Caco-2 (cell line): ENCODE measurements around the gene TMEM178A. TPM values are rescaled to one million over a fixed set of nuclear protein-coding genes. Genes with fewer than 3 reads are reported as not detected.
A peak's percentile ranks its signal among the peaks of the same experiment; 100 is the strongest.

Experiments
- BruUV-seq: library from RNA; stranded (reverse); fragments of 400-500 nt; replicated peaks from 2 replicates; lab custom pipeline; 2021; lab: Mats Ljungman, UMichigan
- CTCF ChIA-PET: fragments of 300-600 bp; sonication (Branson Sonifier 250); formaldehyde crosslinking; loops from one replicate; lab custom pipeline; 2022; ENCODE audit warnings: antibody characterized with exemption; lab: Charles Lee
- POLR2A ChIA-PET: fragments of 300-600 bp; sonication (Branson Sonifier 250); formaldehyde crosslinking; loops from one replicate; lab custom pipeline; 2022; ENCODE audit warnings: antibody characterized with exemption; lab: Charles Lee
- DNase-seq, 2 experiments: peaks; one replicate each; pipeline versions ENCODE4 v3.0.0 to v3.0.0-alpha.2; 2020 to 2022
- H3K27me3 ChIP-seq: replicated peaks from 2 replicates; pipeline ENCODE4 v1.6.0; 2011; ENCODE audit warnings: low read length; ENCODE audit not compliant: control insufficient read depth, insufficient read depth
- H3K36me3 ChIP-seq: 2 replicates; pipeline ENCODE4 v1.5.1; 2011; ENCODE audit warnings: low read length; ENCODE audit not compliant: control insufficient read depth, insufficient read depth
- H3K4me1 ChIP-seq: fragments of 250-450 bp; sonication (Bioruptor Pico); 2 replicates; pipeline ENCODE4 v1.5.1; 2020; ENCODE audit warnings: mild to moderate bottlenecking
- H3K4me3 ChIP-seq: 2 replicates; pipeline ENCODE4 v1.5.1; 2011; ENCODE audit warnings: low read depth, mild to moderate bottlenecking, control low read depth, low read length
- H3K9me3 ChIP-seq: fragments of 250-450 bp; sonication (Bioruptor Pico); 2 replicates; pipeline ENCODE4 v1.5.1; 2020; ENCODE audit warnings: mild to moderate bottlenecking, moderate library complexity
- H3K27ac Mint-ChIP-seq: one replicate; pipeline ENCODE4 v1.8.0; 2022; ENCODE audit warnings: mixed read lengths; ENCODE audit not compliant: unreplicated experiment
- H3K27me3 Mint-ChIP-seq: one replicate; pipeline ENCODE4 v1.8.0; 2022; ENCODE audit warnings: mixed read lengths; ENCODE audit not compliant: insufficient read depth, unreplicated experiment
- H3K36me3 Mint-ChIP-seq: one replicate; pipeline ENCODE4 v1.8.0; 2022; ENCODE audit warnings: mild to moderate bottlenecking, mixed read lengths; ENCODE audit not compliant: insufficient read depth, unreplicated experiment
- H3K4me1 Mint-ChIP-seq: one replicate; pipeline ENCODE4 v1.8.0; 2022; ENCODE audit warnings: low read depth, mixed read lengths; ENCODE audit not compliant: unreplicated experiment
- H3K4me3 Mint-ChIP-seq: one replicate; pipeline ENCODE4 v1.8.0; 2022; ENCODE audit warnings: mild to moderate bottlenecking, moderate library complexity, mixed read lengths; ENCODE audit not compliant: unreplicated experiment
- H3K9me3 Mint-ChIP-seq: one replicate; pipeline ENCODE4 v1.8.0; 2022; ENCODE audit warnings: mixed read lengths; ENCODE audit not compliant: unreplicated experiment
- intact Hi-C: fragments of 100-400 bp; cut with micrococcal nuclease; formaldehyde crosslinking; loops from one replicate; pipeline ENCODE4 v1.10.0; 2022; ENCODE audit not compliant: unreplicated experiment
- total RNA-seq: library from RNA; stranded (reverse); gene quantifications from 2 replicates; pipeline ENCODE4 v1.2.3, GENCODE V29; 2022
- TF ChIP-seq, protein P1 (sequence below), 2 experiments: fragments of 200-600 bp in 1 of 2; IDR thresholded peaks; 1 replicate in 1 of 2; 2 replicates in 1 of 2; pipeline versions ENCODE4 v1.5.1 to v1.8.0; 2011 to 2022; ENCODE audit warnings: antibody characterized with exemption in 1 of 2, control low read depth in 1 of 2, inconsistent platforms in 1 of 2, low read depth in 1 of 2, low read length in 1 of 2, mild to moderate bottlenecking in 1 of 2, moderate library complexity in 1 of 2; ENCODE audit not compliant: insufficient read depth in 1 of 2, severe bottlenecking in 1 of 2, unreplicated experiment in 1 of 2

TMEM178A gene
- total RNA-seq, 1 experiment from 2014 or later = 0.29 TPM

GRCh38 chr2:39728941-39729351 is 63.2 kb downstream of the TMEM178A start:
- TF ChIP-seq, protein P1, sequence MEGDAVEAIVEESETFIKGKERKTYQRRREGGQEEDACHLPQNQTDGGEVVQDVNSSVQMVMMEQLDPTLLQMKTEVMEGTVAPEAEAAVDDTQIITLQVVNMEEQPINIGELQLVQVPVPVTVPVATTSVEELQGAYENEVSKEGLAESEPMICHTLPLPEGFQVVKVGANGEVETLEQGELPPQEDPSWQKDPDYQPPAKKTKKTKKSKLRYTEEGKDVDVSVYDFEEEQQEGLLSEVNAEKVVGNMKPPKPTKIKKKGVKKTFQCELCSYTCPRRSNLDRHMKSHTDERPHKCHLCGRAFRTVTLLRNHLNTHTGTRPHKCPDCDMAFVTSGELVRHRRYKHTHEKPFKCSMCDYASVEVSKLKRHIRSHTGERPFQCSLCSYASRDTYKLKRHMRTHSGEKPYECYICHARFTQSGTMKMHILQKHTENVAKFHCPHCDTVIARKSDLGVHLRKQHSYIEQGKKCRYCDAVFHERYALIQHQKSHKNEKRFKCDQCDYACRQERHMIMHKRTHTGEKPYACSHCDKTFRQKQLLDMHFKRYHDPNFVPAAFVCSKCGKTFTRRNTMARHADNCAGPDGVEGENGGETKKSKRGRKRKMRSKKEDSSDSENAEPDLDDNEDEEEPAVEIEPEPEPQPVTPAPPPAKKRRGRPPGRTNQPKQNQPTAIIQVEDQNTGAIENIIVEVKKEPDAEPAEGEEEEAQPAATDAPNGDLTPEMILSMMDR (IDR thresholded peaks at IDR 0.05; ENCODE audit: insufficient read depth in 1 of 2, low read depth in 1 of 2, low read length in 1 of 2, severe bottlenecking in 1 of 2, unreplicated experiment in 1 of 2) = peak; percentile 75 to 86
- Histone ChIP-seq H3K9me3 (no peaks in the 10 kb centered on the region), H3K36me3 (no peaks in the 10 kb centered on the region; the same call in 1 of the 2 replicates), H3K4me1 (peaks cover 26% of the 10 kb centered on the region), H3K4me3 (no peak overlapping the region), H3K27me3 (no peaks in the 10 kb centered on the region)
- Mint-ChIP-seq H3K27me3 (no peaks in the 10 kb centered on the region), H3K9me3 (no peaks in the 10 kb centered on the region), H3K36me3 (peaks cover 2% of the 10 kb centered on the region), H3K4me3 (no peak overlapping the region), H3K4me1 (peaks cover 20% of the 10 kb centered on the region), H3K27ac (no peak overlapping the region)
- POLR2A ChIA-PET = no interaction called here
- DNase-seq = peak in 1 of 2 experiments; percentile 45
- no TSS peak for BruUV-seq
- intact Hi-C loops = loop anchor here (5.0 kb wide), 1 partner anchor 87 kb away; no protein-coding TSS in a partner anchor
- CTCF ChIA-PET = interaction anchor here (1.6 kb wide), 1 partner anchor 135 kb away, joined by 10 read pairs; no protein-coding TSS in a partner anchor

GRCh38 chr2:39730276-39730675 is 64.6 kb downstream of the TMEM178A start:
- Mint-ChIP-seq H3K36me3 (peaks cover 15% of the 10 kb centered on the region), H3K4me3 (no peak overlapping the region), H3K27ac (no peak overlapping the region), H3K4me1 (peaks cover 12% of the 10 kb centered on the region), H3K27me3 (no peaks in the 10 kb centered on the region), H3K9me3 (no peaks in the 10 kb centered on the region)
- Histone ChIP-seq H3K36me3 (no peaks in the 10 kb centered on the region; the same call in 1 of the 2 replicates), H3K27me3 (no peaks in the 10 kb centered on the region), H3K4me3 (no peak overlapping the region), H3K4me1 (peaks cover 12% of the 10 kb centered on the region), H3K9me3 (no peaks in the 10 kb centered on the region)
- CTCF ChIA-PET = interaction anchor here (0.8 to 1.4 kb wide), 7 partner anchors 32 to 351 kb away, joined by 3 to 13 read pairs (median 4); no protein-coding TSS in a partner anchor
- DNase-seq = no peak
- BruUV-seq = no TSS peak
- POLR2A ChIA-PET = no interaction called here
- TF ChIP-seq, protein P1 (IDR thresholded peaks at IDR 0.05; ENCODE audit: insufficient read depth in 1 of 2, low read depth in 1 of 2, low read length in 1 of 2, severe bottlenecking in 1 of 2, unreplicated experiment in 1 of 2) = no peak
- intact Hi-C loops = loop anchor here (1.0 kb wide), 3 partner anchors 137 to 351 kb away; no protein-coding TSS in a partner anchor

GRCh38 chr2:39730685-39731302 is 65.1 kb downstream of the TMEM178A start:
- intact Hi-C loops = loop anchor here (1.0 kb wide), 3 partner anchors 137 to 351 kb away; no protein-coding TSS in a partner anchor

More at GRCh38 chr2:39730685-39731302, 65.1 kb downstream of the TMEM178A start:
- peaks cover 8% of the 10 kb centered on the region for H3K4me1 Mint-ChIP-seq
- peak in 1 of 2 experiments; percentile 26 for DNase-seq
- H3K9me3 Mint-ChIP-seq = no peaks in the 10 kb centered on the region
- no peaks in the 10 kb centered on the region for H3K27me3 ChIP-seq
- peaks cover 2% of the 10 kb centered on the region for H3K36me3 ChIP-seq
- peaks cover 8% of the 10 kb centered on the region for H3K4me1 ChIP-seq
- no peaks in the 10 kb centered on the region for H3K9me3 ChIP-seq
- no peak overlapping the region for H3K4me3 Mint-ChIP-seq
- no peak overlapping the region for H3K27ac Mint-ChIP-seq
- no peak overlapping the region for H3K4me3 ChIP-seq
- ChIA-PET CTCF (interaction anchor here (0.8 to 1.4 kb wide), 7 partner anchors 33 to 351 kb away, joined by 3 to 13 read pairs (median 4); no protein-coding TSS in a partner anchor), POLR2A (no interaction called here)
- no peaks in the 10 kb centered on the region for H3K27me3 Mint-ChIP-seq
- no TSS peak for BruUV-seq
- TF ChIP-seq, protein P1 (IDR thresholded peaks at IDR 0.05; ENCODE audit: insufficient read depth in 1 of 2, low read depth in 1 of 2, low read length in 1 of 2, severe bottlenecking in 1 of 2, unreplicated experiment in 1 of 2) = peak; percentile 58 to 72
- H3K36me3 Mint-ChIP-seq = peaks cover 20% of the 10 kb centered on the region
